MM.1S (cell line): ENCODE results near the gene XK.

ENCODE experiments used
- DNase-seq: peaks from one replicate; pipeline ENCODE4 v3.0.0-alpha.2; 2015
- H2AFZ ChIP-seq: fragments of 300-600 bp; sonication (generic); 2 replicates; pipeline ENCODE4 v1.6.0; 2016; ENCODE audit warnings: antibody characterized with exemption, low read length
- H3F3A ChIP-seq: fragments of 300-600 bp; sonication (generic); 2 replicates; pipeline ENCODE4 v1.6.1; 2016; ENCODE audit warnings: mild to moderate bottlenecking, antibody characterized with exemption, low read length, moderate library complexity, mixed read lengths; ENCODE audit not compliant: insufficient read depth
- H3K27ac ChIP-seq: fragments of 300-600 bp; sonication (generic); 2 replicates; pipeline ENCODE4 v1.5.1; 2016; ENCODE audit warnings: mild to moderate bottlenecking, low read length
- H3K27me3 ChIP-seq: fragments of 300-600 bp; sonication (generic); replicated peaks from 2 replicates; pipeline ENCODE4 v1.6.0; 2016; ENCODE audit warnings: low read length; ENCODE audit not compliant: insufficient read depth
- H3K36me3 ChIP-seq: fragments of 300-600 bp; sonication (generic); replicated peaks from 2 replicates; pipeline ENCODE4 v1.6.1; 2016; ENCODE audit warnings: mild to moderate bottlenecking, low read length, mixed read lengths; ENCODE audit not compliant: insufficient read depth
- H3K4me1 ChIP-seq: fragments of 300-600 bp; sonication (generic); 2 replicates; pipeline ENCODE4 v1.6.1; 2016; ENCODE audit warnings: low read length, mixed read lengths
- H3K4me2 ChIP-seq: fragments of 300-600 bp; sonication (generic); 2 replicates; pipeline ENCODE4 v1.6.0; 2016; ENCODE audit warnings: low read depth, low read length
- H3K4me3 ChIP-seq: fragments of 300-600 bp; sonication (generic); 2 replicates; pipeline ENCODE4 v1.5.1; 2016; ENCODE audit warnings: low read length, mixed read lengths
- H3K79me2 ChIP-seq: fragments of 300-600 bp; sonication (generic); 2 replicates; pipeline ENCODE4 v1.6.1; 2016; ENCODE audit warnings: mixed run types, low read length, mixed read lengths
- H3K9ac ChIP-seq: fragments of 300-600 bp; sonication (generic); 2 replicates; pipeline ENCODE4 v1.6.1; 2016; ENCODE audit warnings: low read length, mixed read lengths
- H3K9me2 ChIP-seq: fragments of 300-600 bp; sonication (generic); replicated peaks from 2 replicates; pipeline ENCODE4 v1.6.1; 2016; ENCODE audit warnings: mild to moderate bottlenecking, low read length, mixed read lengths; ENCODE audit not compliant: insufficient read depth
- H3K9me3 ChIP-seq: fragments of 300-600 bp; sonication (generic); replicated peaks from 2 replicates; pipeline ENCODE4 v1.6.1; 2016; ENCODE audit warnings: mild to moderate bottlenecking, low read length, mixed read lengths; ENCODE audit not compliant: insufficient read depth
- H4K20me1 ChIP-seq: fragments of 300-600 bp; sonication (generic); 2 replicates; pipeline ENCODE4 v1.6.1; 2016; ENCODE audit warnings: mild to moderate bottlenecking, low read length, moderate library complexity, mixed read lengths; ENCODE audit not compliant: insufficient read depth
- EZH2 ChIP-seq: fragments of 300-600 bp; sonication (generic); optimal IDR thresholded peaks from 2 replicates; pipeline ENCODE3; 2017; ENCODE audit warnings: low read depth, mild to moderate bottlenecking, antibody characterized with exemption, low read length, mixed read lengths
- EZH2phosphoT487 ChIP-seq: fragments of 300-600 bp; sonication (generic); IDR thresholded peaks from 2 replicates; pipeline ENCODE4 v1.6.1; 2018; ENCODE audit warnings: antibody characterized with exemption, low read length
- TF ChIP-seq, protein P1 (sequence below): fragments of 300-600 bp; sonication (generic); IDR thresholded peaks from 2 replicates; pipeline ENCODE4 v1.5.1; 2016; ENCODE audit warnings: antibody characterized with exemption, low read length, mixed read lengths

The XK gene, protein sequence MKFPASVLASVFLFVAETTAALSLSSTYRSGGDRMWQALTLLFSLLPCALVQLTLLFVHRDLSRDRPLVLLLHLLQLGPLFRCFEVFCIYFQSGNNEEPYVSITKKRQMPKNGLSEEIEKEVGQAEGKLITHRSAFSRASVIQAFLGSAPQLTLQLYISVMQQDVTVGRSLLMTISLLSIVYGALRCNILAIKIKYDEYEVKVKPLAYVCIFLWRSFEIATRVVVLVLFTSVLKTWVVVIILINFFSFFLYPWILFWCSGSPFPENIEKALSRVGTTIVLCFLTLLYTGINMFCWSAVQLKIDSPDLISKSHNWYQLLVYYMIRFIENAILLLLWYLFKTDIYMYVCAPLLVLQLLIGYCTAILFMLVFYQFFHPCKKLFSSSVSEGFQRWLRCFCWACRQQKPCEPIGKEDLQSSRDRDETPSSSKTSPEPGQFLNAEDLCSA

DNA sequence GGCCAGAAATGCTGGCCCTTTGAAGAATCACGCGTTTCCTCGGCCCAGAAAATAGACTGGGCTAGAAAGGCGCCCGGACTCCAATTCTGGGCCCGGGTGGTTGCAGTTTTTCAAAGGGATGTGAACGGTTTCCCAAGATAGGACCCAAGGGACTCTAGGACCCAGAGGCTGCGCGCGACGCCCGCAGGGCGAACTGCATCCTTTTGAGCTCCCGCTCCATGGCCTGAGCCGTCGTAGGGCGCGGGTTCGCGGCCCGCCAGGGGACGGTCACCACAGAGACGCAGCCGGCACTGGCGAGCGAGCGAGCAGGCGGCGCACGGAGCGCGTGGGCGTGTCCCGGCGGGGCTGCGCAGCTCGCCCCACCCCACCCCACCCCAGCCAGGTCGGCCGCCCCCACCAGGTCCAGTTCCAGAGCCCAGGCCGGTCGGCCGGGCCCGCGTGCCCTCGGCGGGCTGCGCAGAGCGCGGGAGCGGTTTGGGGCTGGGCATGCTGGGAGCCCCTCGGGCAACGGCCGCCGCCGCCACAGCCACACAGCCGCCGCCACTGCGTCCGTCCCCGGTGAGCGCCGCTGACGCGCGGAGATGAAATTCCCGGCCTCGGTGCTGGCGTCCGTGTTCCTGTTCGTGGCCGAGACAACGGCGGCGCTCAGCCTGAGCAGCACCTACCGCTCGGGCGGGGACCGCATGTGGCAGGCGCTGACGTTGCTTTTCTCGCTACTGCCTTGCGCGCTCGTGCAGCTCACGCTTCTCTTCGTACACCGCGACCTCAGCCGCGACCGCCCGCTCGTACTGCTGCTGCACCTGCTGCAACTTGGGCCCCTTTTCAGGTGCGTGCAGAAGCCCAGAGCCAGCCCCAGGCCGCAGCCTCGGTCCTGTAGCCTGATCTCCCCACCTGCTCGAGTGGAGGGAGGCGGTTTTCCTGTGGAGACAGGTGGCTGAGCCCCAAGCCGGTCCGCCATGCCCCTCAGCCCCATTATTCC, at the start of gene XK:
TSS of gene XK (plus strand) at position 411 of the 979 bp plus-strand sequence. CDS start at position 582, 171 bp downstream.
- peak within 1 kb of the TSS; percentile 72 for H3K9ac ChIP-seq
- peak within 1 kb of the TSS; percentile 73 for H3K4me2 ChIP-seq
- H3K36me3 ChIP-seq: no peaks in the 10 kb centered on the region
- peak; percentile 92 for DNase-seq
- peak within 1 kb of the TSS; percentile 35; the same call in 1 of the 2 replicates for H2AFZ ChIP-seq
- no peaks in the 10 kb centered on the region for H3K9me3 ChIP-seq
- no peaks in the 10 kb centered on the region for H3K9me2 ChIP-seq
- no peaks in the 10 kb centered on the region for H3K27me3 ChIP-seq
- no peak for TF ChIP-seq EZH2phosphoT487
- no peak for TF ChIP-seq EZH2
- TF ChIP-seq, protein P1, sequence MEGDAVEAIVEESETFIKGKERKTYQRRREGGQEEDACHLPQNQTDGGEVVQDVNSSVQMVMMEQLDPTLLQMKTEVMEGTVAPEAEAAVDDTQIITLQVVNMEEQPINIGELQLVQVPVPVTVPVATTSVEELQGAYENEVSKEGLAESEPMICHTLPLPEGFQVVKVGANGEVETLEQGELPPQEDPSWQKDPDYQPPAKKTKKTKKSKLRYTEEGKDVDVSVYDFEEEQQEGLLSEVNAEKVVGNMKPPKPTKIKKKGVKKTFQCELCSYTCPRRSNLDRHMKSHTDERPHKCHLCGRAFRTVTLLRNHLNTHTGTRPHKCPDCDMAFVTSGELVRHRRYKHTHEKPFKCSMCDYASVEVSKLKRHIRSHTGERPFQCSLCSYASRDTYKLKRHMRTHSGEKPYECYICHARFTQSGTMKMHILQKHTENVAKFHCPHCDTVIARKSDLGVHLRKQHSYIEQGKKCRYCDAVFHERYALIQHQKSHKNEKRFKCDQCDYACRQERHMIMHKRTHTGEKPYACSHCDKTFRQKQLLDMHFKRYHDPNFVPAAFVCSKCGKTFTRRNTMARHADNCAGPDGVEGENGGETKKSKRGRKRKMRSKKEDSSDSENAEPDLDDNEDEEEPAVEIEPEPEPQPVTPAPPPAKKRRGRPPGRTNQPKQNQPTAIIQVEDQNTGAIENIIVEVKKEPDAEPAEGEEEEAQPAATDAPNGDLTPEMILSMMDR: no peak
- H3F3A ChIP-seq: peaks cover 27% of the 10 kb centered on the region
- no peaks in the 10 kb centered on the region for H4K20me1 ChIP-seq
- peaks cover 40% of the 10 kb centered on the region for H3K4me1 ChIP-seq
- H3K27ac ChIP-seq: peak within 1 kb of the TSS; percentile 88
- no peaks in the 10 kb centered on the region for H3K79me2 ChIP-seq
- peak within 1 kb of the TSS; percentile 51 for H3K4me3 ChIP-seq

DNA sequence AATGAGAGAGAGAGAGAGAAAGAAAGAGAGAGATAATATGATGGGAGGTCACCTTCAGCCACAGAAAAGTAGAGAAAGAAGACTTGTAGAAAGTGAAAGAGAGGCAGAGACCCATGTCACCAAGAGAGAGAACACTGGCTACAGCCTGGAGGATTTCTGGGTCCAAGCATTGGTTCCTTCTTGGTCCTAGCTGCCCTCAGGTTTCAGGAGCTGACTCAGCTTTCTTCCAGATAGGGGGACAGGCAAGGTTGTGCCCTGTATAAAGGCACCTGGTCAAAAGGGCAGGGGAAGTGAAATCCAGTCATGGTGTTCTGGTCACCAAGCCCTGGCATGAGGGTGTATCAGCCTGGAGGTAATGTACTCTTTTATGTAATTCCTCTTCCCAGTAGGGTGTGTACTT, 47.5 kb upstream of the XK start:
- Histone ChIP-seq H4K20me1 (no peaks in the 10 kb centered on the region), H3K4me1 (peaks cover 8% of the 10 kb centered on the region; the same call in 1 of the 2 replicates), H3K27ac (no peak overlapping the region), H3F3A (no peaks in the 10 kb centered on the region), H3K9me3 (no peaks in the 10 kb centered on the region), H3K27me3 (no peaks in the 10 kb centered on the region), H3K4me2 (no peak overlapping the region; the same call in 1 of the 2 replicates), H3K36me3 (no peaks in the 10 kb centered on the region), H3K4me3 (no peak overlapping the region), H3K9ac (no peak overlapping the region), H2AFZ (no peak overlapping the region), H3K79me2 (no peaks in the 10 kb centered on the region), H3K9me2 (no peaks in the 10 kb centered on the region)
- no peak for TF ChIP-seq EZH2phosphoT487
- TF ChIP-seq, protein P1: no peak
- no peak for TF ChIP-seq EZH2
- DNase-seq: peak; percentile 7

DNA sequence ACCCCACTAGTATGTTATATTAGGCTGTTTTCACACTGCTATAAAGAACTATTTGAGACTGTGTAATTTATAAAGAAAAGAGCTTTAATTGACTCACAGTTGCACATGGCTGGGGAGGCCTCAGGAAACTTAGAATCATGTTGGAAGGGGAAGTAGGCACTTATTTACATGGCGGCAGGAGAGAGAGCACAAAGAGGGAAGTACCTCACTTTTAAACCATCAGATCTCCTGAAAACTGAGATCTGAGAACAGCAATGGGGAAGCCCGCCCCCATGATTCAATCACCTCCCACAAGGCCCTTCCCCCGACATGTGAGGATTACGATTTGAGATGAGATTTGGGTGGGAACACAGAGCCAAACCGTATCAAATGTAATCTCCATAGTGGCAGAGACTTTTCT, 45.4 kb upstream of the XK start:
- Histone ChIP-seq H3K79me2 (no peaks in the 10 kb centered on the region), H2AFZ (no peak overlapping the region), H3K9me3 (no peaks in the 10 kb centered on the region), H3K9me2 (no peaks in the 10 kb centered on the region), H3K36me3 (no peaks in the 10 kb centered on the region), H3K4me2 (no peak overlapping the region), H3K4me3 (no peak overlapping the region), H4K20me1 (no peaks in the 10 kb centered on the region), H3K27ac (no peak overlapping the region), H3F3A (no peaks in the 10 kb centered on the region), H3K4me1 (peaks cover 8% of the 10 kb centered on the region; the same call in 1 of the 2 replicates), H3K9ac (no peak overlapping the region), H3K27me3 (no peaks in the 10 kb centered on the region)
- TF ChIP-seq EZH2 (no peak), EZH2phosphoT487 (no peak)
- TF ChIP-seq, protein P1: no peak
- DNase-seq: no peak
